ENCODE data around the gene MICAL2.

MICAL2 gene

GRCh38 chr11:12180257-12181205, 70.1 kb downstream of the MICAL2 start:
- no peak for TF ChIP-seq CTCF (IDR thresholded peaks at IDR 0.05; ENCODE audit: borderline replicate concordance, insufficient read depth, low read depth, low read length)

GRCh38 chr11:12182302-12182675, 71.9 kb downstream of the MICAL2 start:
- no peak for TF ChIP-seq CTCF (IDR thresholded peaks at IDR 0.05; ENCODE audit: borderline replicate concordance, insufficient read depth, low read depth, low read length)
- no peak overlapping the region for H3K4me3 ChIP-seq (ENCODE audit: low read depth, low read length)

More at GRCh38 chr11:12180257-12181205, 70.1 kb downstream of the MICAL2 start:
- H3K4me3 ChIP-seq (ENCODE audit: low read depth, low read length), result no peak overlapping the region

- no peak for TF ChIP-seq CTCF (IDR thresholded peaks at IDR 0.05; ENCODE audit: borderline replicate concordance, insufficient read depth, low read depth, low read length)
- H3K4me3 ChIP-seq (ENCODE audit: low read depth, low read length), result no peak overlapping the region
Measured at GRCh38 chr11:12182676-12183541, 72.5 kb downstream of the MICAL2 start.

- no peak for TF ChIP-seq CTCF (IDR thresholded peaks at IDR 0.05; ENCODE audit: borderline replicate concordance, insufficient read depth, low read depth, low read length)
- H3K4me3 ChIP-seq (ENCODE audit: low read depth, low read length), result no peak overlapping the region
Measured at GRCh38 chr11:12183827-12184620, 73.6 kb downstream of the MICAL2 start.

GRCh38 chr11:12184699-12185098, 74.3 kb downstream of the MICAL2 start:
- TF ChIP-seq CTCF (IDR thresholded peaks at IDR 0.05; ENCODE audit: borderline replicate concordance, insufficient read depth, low read depth, low read length), result no peak
- no peak overlapping the region for H3K4me3 ChIP-seq (ENCODE audit: low read depth, low read length)

GRCh38 chr11:12185106-12185690, 74.8 kb downstream of the MICAL2 start:
- no peak for TF ChIP-seq CTCF (IDR thresholded peaks at IDR 0.05; ENCODE audit: borderline replicate concordance, insufficient read depth, low read depth, low read length)
- H3K4me3 ChIP-seq (ENCODE audit: low read depth, low read length), result no peak overlapping the region

All from GM12875 (cell line).